ENCODE results near the gene FOXP1.

- TF ChIP-seq CTCF (IDR thresholded peaks at IDR 0.05) (no peak), POLR2AphosphoS5 (IDR thresholded peaks at IDR 0.05) (no peak), POLR2A (IDR thresholded peaks at IDR 0.05; ENCODE audit: low read depth) (no peak), EP300 (IDR thresholded peaks at IDR 0.05) (no peak)
Measured at GRCh38 chr3:71299160-71299559, 284.4 kb downstream of the FOXP1 start.

Measured in esophagus muscularis mucosa (tissue), 4 donors.